H1 (cell line): Measurements from ENCODE around the gene SMIM28. TPM values are rescaled to one million over a fixed set of nuclear protein-coding genes. Genes with fewer than 3 reads are reported as not detected.

Experiments used
- CTCF ChIA-PET: fragments of 300-600 bp; sonication (Branson Sonifier 250); formaldehyde crosslinking; loops from one replicate; lab custom pipeline; 2021; ENCODE audit not compliant: partially characterized antibody; lab: Charles Lee
- POLR2A ChIA-PET: fragments of 300-600 bp; sonication (Branson Sonifier 250); formaldehyde crosslinking; loops from one replicate; lab custom pipeline; 2021; ENCODE audit warnings: inconsistent platforms; ENCODE audit not compliant: partially characterized antibody; lab: Charles Lee
- DNase-seq, 2 experiments: peaks; one replicate each; pipeline versions ENCODE4 v3.0.0 to v3.0.0-alpha.2; 2010 to 2022; ENCODE audit warnings: low spot score in 2 of 2, low read depth in 1 of 2, mixed read lengths in 1 of 2
- FAIRE-seq: peaks from 2 replicates; lab custom pipeline; 2011; peaks lifted over from hg19 to GRCh38; lab: Jason Lieb, UNC
- H2AFZ ChIP-seq: 2 replicates; pipeline ENCODE4 v1.8.1; 2012; ENCODE audit warnings: low read length, inconsistent platforms
- H2AK5ac ChIP-seq: 2 replicates; pipeline ENCODE4 v1.6.1; 2013; ENCODE audit warnings: low read depth, low read length
- H2BK120ac ChIP-seq: replicated peaks from 2 replicates; pipeline ENCODE3; 2013; ENCODE audit warnings: low read depth, low read length, inconsistent platforms
- H2BK12ac ChIP-seq: 2 replicates; pipeline ENCODE4 v1.6.1; 2013; ENCODE audit warnings: low read depth, low read length
- H2BK15ac ChIP-seq: 2 replicates; pipeline ENCODE4 v1.6.1; 2013; ENCODE audit warnings: low read length
- H2BK20ac ChIP-seq: 2 replicates; pipeline ENCODE4 v1.6.1; 2013; ENCODE audit warnings: low read length
- H2BK5ac ChIP-seq: 2 replicates; pipeline ENCODE4 v1.6.1; 2013; ENCODE audit warnings: low read depth, low read length
- H3K14ac ChIP-seq: 2 replicates; pipeline ENCODE4 v1.6.1; 2013; ENCODE audit warnings: inconsistent platforms; ENCODE audit not compliant: insufficient read length
- H3K18ac ChIP-seq: 2 replicates; pipeline ENCODE4 v1.6.1; 2013; ENCODE audit warnings: low read length; ENCODE audit errors: extremely low read depth
- H3K23ac ChIP-seq: 2 replicates; pipeline ENCODE4 v1.6.1; 2013; ENCODE audit warnings: inconsistent platforms; ENCODE audit not compliant: insufficient read length
- H3K23me2 ChIP-seq: 2 replicates; pipeline ENCODE4 v1.6.1; 2013; ENCODE audit warnings: low read depth, low read length
- H3K27ac ChIP-seq: 2 replicates; pipeline ENCODE4 v1.6.1; 2011; ENCODE audit warnings: low read depth, low read length, inconsistent platforms
- H3K27me3 ChIP-seq, 4 experiments: replicated peaks in 1 of 4; 1 replicate in 1 of 4; 2 replicates in 3 of 4; pipeline versions ENCODE4 v1.6.1 to v1.8.1; 2011 to 2013; ENCODE audit warnings: low read length in 3 of 4, mild to moderate bottlenecking in 3 of 4, inconsistent platforms in 2 of 4, mixed read lengths in 2 of 4, moderate library complexity in 1 of 4; ENCODE audit not compliant: control insufficient read depth in 3 of 4, insufficient read depth in 3 of 4; ENCODE audit errors: extremely low read depth in 1 of 4
- H3K36me3 ChIP-seq, 4 experiments: 2 replicates each; pipeline versions ENCODE4 v1.6.1 to v1.8.1; 2011 to 2013; ENCODE audit warnings: mild to moderate bottlenecking in 4 of 4, low read length in 3 of 4, moderate library complexity in 2 of 4, control low read depth in 1 of 4, inconsistent platforms in 1 of 4; ENCODE audit not compliant: insufficient read depth in 4 of 4, control insufficient read depth in 2 of 4
- H3K4ac ChIP-seq: replicated peaks from 2 replicates; pipeline ENCODE3; 2013; ENCODE audit warnings: low read length, low read depth, mixed read lengths, inconsistent platforms; ENCODE audit not compliant: insufficient read length
- H3K4me1 ChIP-seq, 4 experiments: replicated peaks in 1 of 4; 1 replicate in 1 of 4; 2 replicates in 3 of 4; pipeline versions ENCODE4 v1.6.1 to v1.8.1; 2011 to 2013; ENCODE audit warnings: low read length in 3 of 4, inconsistent platforms in 2 of 4, mixed read lengths in 1 of 4; ENCODE audit not compliant: insufficient read depth in 4 of 4, control insufficient read depth in 3 of 4
- H3K4me2 ChIP-seq, 2 experiments: 2 replicates each; pipeline versions ENCODE4 v1.6.1 to v1.8.1; 2011 to 2013; ENCODE audit warnings: low read depth in 2 of 2, low read length in 2 of 2, control low read depth in 1 of 2, inconsistent platforms in 1 of 2, mild to moderate bottlenecking in 1 of 2; ENCODE audit not compliant: insufficient read depth in 1 of 2
- H3K4me3 ChIP-seq, 4 experiments: fragments of 200-600, 300-600 bp in 1 of 4; sonication (generic), shearing (Covaris generic), sonication (Bioruptor Twin) in 1 of 4; 2 replicates each; pipeline versions ENCODE4 v1.5.1 to v1.8.1; 2011 to 2016; ENCODE audit warnings: low read length in 4 of 4, low read depth in 3 of 4, control low read depth in 2 of 4, inconsistent platforms in 2 of 4, mild to moderate bottlenecking in 2 of 4, mixed read lengths in 1 of 4, moderate library complexity in 1 of 4; ENCODE audit not compliant: insufficient read depth in 2 of 4; ENCODE audit errors: extremely low read depth in 1 of 4
- H3K56ac ChIP-seq: replicated peaks from 2 replicates; pipeline ENCODE3; 2013; ENCODE audit warnings: low read depth, mild to moderate bottlenecking, mixed read lengths, low read length, inconsistent platforms; ENCODE audit not compliant: insufficient read length
- H3K79me1 ChIP-seq: 2 replicates; pipeline ENCODE4 v1.6.1; 2013; ENCODE audit warnings: low read depth, low read length, control low read depth
- H3K79me2 ChIP-seq, 2 experiments: 2 replicates each; pipeline versions ENCODE4 v1.6.1 to v1.8.1; 2012 to 2013; ENCODE audit warnings: low read length in 2 of 2, mild to moderate bottlenecking in 2 of 2, inconsistent platforms in 1 of 2; ENCODE audit not compliant: insufficient read depth in 2 of 2, control insufficient read depth in 1 of 2
- H3K9ac ChIP-seq, 4 experiments: replicated peaks in 1 of 4; 1 replicate in 1 of 4; 2 replicates in 3 of 4; pipeline versions ENCODE4 v1.6.1 to v1.8.1; 2011 to 2013; ENCODE audit warnings: low read depth in 3 of 4, low read length in 3 of 4, control low read depth in 2 of 4, mild to moderate bottlenecking in 2 of 4, moderate library complexity in 2 of 4, inconsistent platforms in 1 of 4; ENCODE audit errors: extremely low read depth in 1 of 4
- H3K9me3 ChIP-seq, 2 experiments: 2 replicates each; pipeline versions ENCODE4 v1.6.1 to v1.8.1; 2012 to 2013; ENCODE audit warnings: mild to moderate bottlenecking in 2 of 2, moderate library complexity in 2 of 2, control low read depth in 1 of 2, inconsistent platforms in 1 of 2, low read depth in 1 of 2, low read length in 1 of 2, mixed read lengths in 1 of 2; ENCODE audit not compliant: insufficient read depth in 2 of 2
- H4K20me1 ChIP-seq, 2 experiments: replicated peaks in 1 of 2; 2 replicates each; pipeline versions ENCODE3 to v1.8.1; 2011 to 2013; ENCODE audit warnings: inconsistent platforms in 2 of 2, low read length in 2 of 2, mild to moderate bottlenecking in 1 of 2; ENCODE audit not compliant: insufficient read depth in 2 of 2, control insufficient read depth in 1 of 2
- H4K5ac ChIP-seq: 2 replicates; pipeline ENCODE4 v1.6.1; 2013; ENCODE audit warnings: low read length, low read depth, mixed read lengths, inconsistent platforms; ENCODE audit not compliant: insufficient read length
- H4K8ac ChIP-seq: 2 replicates; pipeline ENCODE4 v1.8.0; 2013; ENCODE audit warnings: mild to moderate bottlenecking, moderate library complexity, low read length, inconsistent platforms; ENCODE audit not compliant: insufficient read depth; ENCODE audit errors: extremely low read depth
- H4K91ac ChIP-seq: replicated peaks from 2 replicates; pipeline ENCODE3; 2013; ENCODE audit warnings: low read length, mixed read lengths, inconsistent platforms; ENCODE audit not compliant: insufficient read length
- CTBP2 ChIP-seq: IDR thresholded peaks from 2 replicates; pipeline ENCODE4 v1.7.0; 2011; ENCODE audit warnings: borderline replicate concordance, mild to moderate bottlenecking, moderate library complexity, mixed read lengths, low read length; ENCODE audit not compliant: insufficient read depth, insufficient read length
- MAFK ChIP-seq: IDR thresholded peaks from 2 replicates; pipeline ENCODE4 v1.6.1; 2012; ENCODE audit warnings: low read depth, mild to moderate bottlenecking, improper control_type of control experiment, low read length
- POLR2AphosphoS5 ChIP-seq: IDR thresholded peaks from 2 replicates; pipeline ENCODE4 v1.6.1; 2011; ENCODE audit warnings: low read depth, low read length
- SIRT6 ChIP-seq: IDR thresholded peaks from one replicate; pipeline ENCODE4 v1.7.1; 2012; ENCODE audit warnings: low read length, inconsistent platforms
- WGBS, 2 experiments: shearing (Covaris generic) in 1 of 2; methylation state at CpG; one replicate each; pipeline versions ENCODE4 v1.1.6 to v1.1.7; 2013 to 2015; ENCODE audit warnings: low lambda C conversion rate in 2 of 2, mixed read lengths in 2 of 2, inconsistent platforms in 1 of 2, low coverage in 1 of 2, missing lambda C conversion rate in 1 of 2; ENCODE audit not compliant: insufficient replicate concordance in 2 of 2, insufficient coverage in 1 of 2, insufficient read length in 1 of 2; ENCODE audit errors: extremely low coverage in 1 of 2, missing lambda C conversion rate in 1 of 2; 5-methylcytosine and 5-hydroxymethylcytosine counted together
- polyA plus RNA-seq, 7 experiments: library from polyadenylated mRNA; depleted of rRNA in 3 of 7; stranded (reverse) in 5 of 7; unstranded in 2 of 7; fragments of >200 nt in 5 of 7; fragments of 200-250 nt in 2 of 7; gene quantifications; 1 replicate in 5 of 7; 2 replicates in 1 of 7; 4 replicates in 1 of 7; pipeline versions ENCODE4 v1.2.1 to v1.2.3, GENCODE V29; 2011 to 2013; ENCODE audit warnings: missing spikeins in 2 of 7, mixed read lengths in 2 of 7
- total RNA-seq: library from RNA; stranded (reverse); fragmentation: NEBNext Ultra II Directional; extraction: Animal tissue kit (Norgen Biotek cat#: 25700); gene quantifications from 2 replicates; pipeline ENCODE4 v1.2.1, GENCODE V29; 2021

Gene SMIM28
- total and polyA plus RNA-seq, 2 of the 8 experiments (the other 6 are each of a cell fraction or from before 2014, with no cell fraction given): not detected

- POLR2A ChIA-PET: no interaction called here
- WGBS, 2 experiments: 82% methylated on average over 3 of the region's 3 CpGs; no CpG with 5 or more reads in 1 of the 2 experiments
- no peak overlapping the region for H4K5ac ChIP-seq
- no peaks in the 10 kb centered on the region for H3K79me1 ChIP-seq
- no peaks in the 10 kb centered on the region for H3K4me1 ChIP-seq
- no peak for DNase-seq
- no peak overlapping the region for H3K4ac ChIP-seq
- H3K4me2 ChIP-seq: no peak overlapping the region
- no peak overlapping the region for H2BK12ac ChIP-seq
- no peak overlapping the region for H3K18ac ChIP-seq
- H3K27me3 ChIP-seq: no peaks in the 10 kb centered on the region
- H2BK20ac ChIP-seq: no peak overlapping the region
- no peaks in the 10 kb centered on the region for H3K9me3 ChIP-seq
- H3K36me3 ChIP-seq: peaks cover 3 to 19% (median 11%) of the 10 kb centered on the region in 4 experiments; a peak in 6 of 8 replicates
- H3K23me2 ChIP-seq: no peaks in the 10 kb centered on the region
- no peaks in the 10 kb centered on the region for H3K79me2 ChIP-seq
- no peak overlapping the region for H3K4me3 ChIP-seq
- CTCF ChIA-PET: interaction anchor here (0.7 to 1.7 kb wide), 4 partner anchors 8 to 309 kb away, joined by 3 to 4 read pairs (median 3); no protein-coding TSS in a partner anchor
- no peak overlapping the region for H2AK5ac ChIP-seq
- H2AFZ ChIP-seq: no peak overlapping the region
- no peaks in the 10 kb centered on the region for H4K20me1 ChIP-seq
- no peak overlapping the region for H2BK15ac ChIP-seq
- no peak overlapping the region for H3K9ac ChIP-seq
- TF ChIP-seq SIRT6 (no peak), CTBP2 (no peak), POLR2AphosphoS5 (no peak), MAFK (no peak)
- TF ChIP-seq, all 59 proteins: peak for 0
- H4K8ac ChIP-seq: no peak overlapping the region
- no peak overlapping the region for H3K27ac ChIP-seq
- no peak overlapping the region for H4K91ac ChIP-seq
- FAIRE-seq: no peak
- H3K23ac ChIP-seq: no peak overlapping the region
- H3K14ac ChIP-seq: no peak overlapping the region
- no peak overlapping the region for H3K56ac ChIP-seq
- no peak overlapping the region for H2BK120ac ChIP-seq
- H2BK5ac ChIP-seq: no peak overlapping the region
These were observed 39.9 kb downstream of the SMIM28 start for GRCh38 chr6:138417493-138418117.
